Measurements from ENCODE around the gene HTR4. TPM values are rescaled to one million over a fixed set of nuclear protein-coding genes. Genes with fewer than 3 reads are reported as not detected.
A peak's percentile ranks its signal among the peaks of the same experiment; 100 is the strongest.

The HTR4 gene
- polyA plus RNA-seq, 3 donors: not detected

DNA sequence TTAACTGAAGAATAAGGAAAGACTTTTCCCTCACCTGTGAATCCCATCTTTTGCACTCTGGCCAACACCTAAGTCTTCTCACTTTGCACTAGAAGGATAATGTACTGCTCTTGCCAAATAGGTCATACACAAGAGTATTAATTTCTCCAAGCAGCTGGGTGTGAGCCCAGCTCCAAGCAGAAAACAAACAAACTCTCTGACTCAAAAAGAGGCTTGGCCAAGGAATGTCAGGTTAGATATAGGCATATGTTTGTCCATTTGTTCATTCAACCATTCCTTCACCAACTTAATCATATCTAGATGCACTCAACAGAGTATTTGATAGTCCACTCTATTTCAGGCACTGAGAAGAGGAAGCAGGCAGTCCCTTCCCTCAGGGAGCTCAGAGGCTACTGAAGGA lies 84.4 kb downstream of the HTR4 start:
- no peaks in the 10 kb centered on the region for H3K9me3 Mint-ChIP-seq
- Histone ChIP-seq H3K4me2 (replicated peaks; ENCODE audit: extremely low read depth, low read length, poor library complexity, severe bottlenecking) (no peak overlapping the region), H4K20me1 (ENCODE audit: insufficient read depth, low read length) (no peaks in the 10 kb centered on the region), H3K9ac (ENCODE audit: insufficient read depth, low read length, poor library complexity, severe bottlenecking) (no peak overlapping the region), H2AFZ (ENCODE audit: insufficient read depth, low read depth, low read length, poor library complexity, severe bottlenecking) (no peak overlapping the region), H3K79me2 (ENCODE audit: insufficient read depth, low read length) (no peaks in the 10 kb centered on the region), H3K36me3 (replicated peaks in 1 of 2; ENCODE audit: control insufficient read depth in 1 of 2, insufficient read depth in 2 of 2, low read length in 2 of 2) (no peaks in the 10 kb centered on the region), H3K4me3 (replicated peaks in 1 of 3; ENCODE audit: low read depth in 2 of 3, low read length in 3 of 3) (no peak overlapping the region), H3K4me1 (ENCODE audit: control insufficient read depth in 1 of 2, insufficient read depth in 2 of 2, low read length in 2 of 2) (no peaks in the 10 kb centered on the region), H3K27ac (ENCODE audit: low read depth in 1 of 2, low read length in 2 of 2) (no peak overlapping the region), H3K9me3 (replicated peaks in 1 of 2; ENCODE audit: control insufficient read depth in 1 of 2, insufficient read depth in 1 of 2, low read length in 2 of 2) (no peaks in the 10 kb centered on the region), H3K27me3 (ENCODE audit: control insufficient read depth in 2 of 2, insufficient read depth in 2 of 2, low read length in 2 of 2) (peaks cover 2 to 3% of the 10 kb centered on the region in 2 donors)
- peaks cover 2 to 5% (median 3%) of the 10 kb centered on the region in 3 donors for H3K27me3 Mint-ChIP-seq (ENCODE audit: low read depth in 3 of 3)
- H3K4me3 Mint-ChIP-seq: no peak overlapping the region
- intact Hi-C loops (cut with micrococcal nuclease): no loop called here
- H3K27ac Mint-ChIP-seq: no peak overlapping the region
- no peak for DNase-seq
- TF ChIP-seq, protein P1, sequence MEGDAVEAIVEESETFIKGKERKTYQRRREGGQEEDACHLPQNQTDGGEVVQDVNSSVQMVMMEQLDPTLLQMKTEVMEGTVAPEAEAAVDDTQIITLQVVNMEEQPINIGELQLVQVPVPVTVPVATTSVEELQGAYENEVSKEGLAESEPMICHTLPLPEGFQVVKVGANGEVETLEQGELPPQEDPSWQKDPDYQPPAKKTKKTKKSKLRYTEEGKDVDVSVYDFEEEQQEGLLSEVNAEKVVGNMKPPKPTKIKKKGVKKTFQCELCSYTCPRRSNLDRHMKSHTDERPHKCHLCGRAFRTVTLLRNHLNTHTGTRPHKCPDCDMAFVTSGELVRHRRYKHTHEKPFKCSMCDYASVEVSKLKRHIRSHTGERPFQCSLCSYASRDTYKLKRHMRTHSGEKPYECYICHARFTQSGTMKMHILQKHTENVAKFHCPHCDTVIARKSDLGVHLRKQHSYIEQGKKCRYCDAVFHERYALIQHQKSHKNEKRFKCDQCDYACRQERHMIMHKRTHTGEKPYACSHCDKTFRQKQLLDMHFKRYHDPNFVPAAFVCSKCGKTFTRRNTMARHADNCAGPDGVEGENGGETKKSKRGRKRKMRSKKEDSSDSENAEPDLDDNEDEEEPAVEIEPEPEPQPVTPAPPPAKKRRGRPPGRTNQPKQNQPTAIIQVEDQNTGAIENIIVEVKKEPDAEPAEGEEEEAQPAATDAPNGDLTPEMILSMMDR (IDR thresholded peaks at IDR 0.05): no peak
- H3K4me1 Mint-ChIP-seq: no peaks in the 10 kb centered on the region
- no peaks in the 10 kb centered on the region for H3K36me3 Mint-ChIP-seq

DNA sequence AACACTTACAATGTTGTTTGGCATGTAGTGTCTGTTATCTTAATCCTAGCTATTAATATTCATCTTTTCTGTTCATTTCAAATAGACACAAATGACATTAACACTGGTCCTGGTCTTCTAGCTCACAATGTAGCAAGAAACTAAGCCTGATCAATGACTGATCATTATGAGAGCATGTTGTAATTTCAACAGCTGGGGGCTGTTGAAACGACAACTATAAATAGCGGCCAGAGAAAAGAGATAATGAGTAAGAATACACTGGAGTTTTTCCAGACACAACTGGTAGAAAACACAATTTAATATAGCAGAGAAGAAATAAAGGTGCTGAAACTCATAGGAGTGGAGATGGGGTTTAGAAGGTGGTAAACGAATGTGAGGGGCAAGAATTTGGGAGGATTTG lies 89.2 kb downstream of the HTR4 start:
- TF ChIP-seq, protein P1 (IDR thresholded peaks at IDR 0.05): no peak
- H3K79me2 ChIP-seq (ENCODE audit: insufficient read depth, low read length): no peaks in the 10 kb centered on the region
- Mint-ChIP-seq H3K27me3 (ENCODE audit: low read depth in 3 of 3) (peaks cover 0 to 3% (median 2%) of the 10 kb centered on the region in 3 donors), H3K9me3 (peaks cover 0 to 2% (median 0%) of the 10 kb centered on the region in 7 donors), H3K4me1 (no peaks in the 10 kb centered on the region), H3K4me3 (no peak overlapping the region), H3K36me3 (no peaks in the 10 kb centered on the region), H3K27ac (peak overlapping the region in 1 of 7 donors; percentile 2)
- H3K27me3 ChIP-seq (ENCODE audit: control insufficient read depth in 2 of 2, insufficient read depth in 2 of 2, low read length in 2 of 2): peaks cover 0 to 2% of the 10 kb centered on the region in 2 donors
- H3K4me3 ChIP-seq (replicated peaks in 1 of 3; ENCODE audit: low read depth in 2 of 3, low read length in 3 of 3): no peak overlapping the region
- intact Hi-C loops (cut with micrococcal nuclease): no loop called here
- no peak overlapping the region for H3K4me2 ChIP-seq (replicated peaks; ENCODE audit: extremely low read depth, low read length, poor library complexity, severe bottlenecking)
- H3K9ac ChIP-seq (ENCODE audit: insufficient read depth, low read length, poor library complexity, severe bottlenecking): no peak overlapping the region
- H4K20me1 ChIP-seq (ENCODE audit: insufficient read depth, low read length): no peaks in the 10 kb centered on the region
- no peak overlapping the region for H3K27ac ChIP-seq (ENCODE audit: low read depth in 1 of 2, low read length in 2 of 2)
- WGBS (ENCODE audit: insufficient coverage): no CpG with 5 or more reads among the region's 3 CpGs
- H3K36me3 ChIP-seq (replicated peaks in 1 of 2; ENCODE audit: control insufficient read depth in 1 of 2, insufficient read depth in 2 of 2, low read length in 2 of 2): no peaks in the 10 kb centered on the region
- H3K9me3 ChIP-seq (replicated peaks in 1 of 2; ENCODE audit: control insufficient read depth in 1 of 2, insufficient read depth in 1 of 2, low read length in 2 of 2): no peaks in the 10 kb centered on the region
- no peak for DNase-seq
- H2AFZ ChIP-seq (ENCODE audit: insufficient read depth, low read depth, low read length, poor library complexity, severe bottlenecking): no peak overlapping the region
- no peaks in the 10 kb centered on the region for H3K4me1 ChIP-seq (ENCODE audit: control insufficient read depth in 1 of 2, insufficient read depth in 2 of 2, low read length in 2 of 2)
